ENCODE results near the gene SLC25A12. TPM values are rescaled to one million over a fixed set of nuclear protein-coding genes. Genes with fewer than 3 reads are reported as not detected.
"Not testable (repeated sequence)": the region's sequence is repeated elsewhere in the genome, so short reads cannot be mapped to it uniquely, and the experiment has no call there.

The SLC25A12 gene
- total RNA-seq, 1 experiment from 2014 or later: 17.8 TPM

DNA sequence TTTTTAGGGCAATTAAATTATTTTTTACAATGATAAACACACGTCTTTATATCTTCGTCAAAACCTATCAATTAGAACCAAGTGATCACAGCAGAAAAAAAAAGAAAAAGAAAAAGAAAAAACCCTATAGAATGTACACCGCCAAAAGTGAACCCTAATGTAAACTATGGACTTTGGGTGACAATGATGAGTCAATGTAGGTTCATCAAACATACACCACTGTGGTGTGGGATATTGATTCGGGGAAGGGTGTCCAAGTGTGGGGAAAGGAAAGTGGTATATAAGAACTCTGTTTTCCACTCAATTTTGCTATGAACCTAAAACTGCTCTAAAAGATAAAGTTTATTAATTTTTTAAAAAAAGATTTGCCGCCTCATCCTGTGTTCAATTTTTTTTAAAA is 121.7 kb downstream of the SLC25A12 start:
- Mint-ChIP-seq H3K4me1 (ENCODE audit: low read depth, unreplicated experiment) (no peaks in the 10 kb centered on the region), H3K9me3 (ENCODE audit: low read depth, unreplicated experiment) (peaks cover 5% of the 10 kb centered on the region), H3K36me3 (ENCODE audit: insufficient read depth, unreplicated experiment) (peaks cover 7% of the 10 kb centered on the region), H3K27ac (ENCODE audit: unreplicated experiment) (no peak overlapping the region), H3K27me3 (ENCODE audit: unreplicated experiment) (no peaks in the 10 kb centered on the region), H3K4me3 (ENCODE audit: low read depth, unreplicated experiment) (no peak overlapping the region)
- CTCF ChIA-PET: interaction anchor here (0.6 kb wide), 1 partner anchor 68 kb away, joined by 3 read pairs; no protein-coding TSS in a partner anchor
- TF ChIP-seq, protein P1, sequence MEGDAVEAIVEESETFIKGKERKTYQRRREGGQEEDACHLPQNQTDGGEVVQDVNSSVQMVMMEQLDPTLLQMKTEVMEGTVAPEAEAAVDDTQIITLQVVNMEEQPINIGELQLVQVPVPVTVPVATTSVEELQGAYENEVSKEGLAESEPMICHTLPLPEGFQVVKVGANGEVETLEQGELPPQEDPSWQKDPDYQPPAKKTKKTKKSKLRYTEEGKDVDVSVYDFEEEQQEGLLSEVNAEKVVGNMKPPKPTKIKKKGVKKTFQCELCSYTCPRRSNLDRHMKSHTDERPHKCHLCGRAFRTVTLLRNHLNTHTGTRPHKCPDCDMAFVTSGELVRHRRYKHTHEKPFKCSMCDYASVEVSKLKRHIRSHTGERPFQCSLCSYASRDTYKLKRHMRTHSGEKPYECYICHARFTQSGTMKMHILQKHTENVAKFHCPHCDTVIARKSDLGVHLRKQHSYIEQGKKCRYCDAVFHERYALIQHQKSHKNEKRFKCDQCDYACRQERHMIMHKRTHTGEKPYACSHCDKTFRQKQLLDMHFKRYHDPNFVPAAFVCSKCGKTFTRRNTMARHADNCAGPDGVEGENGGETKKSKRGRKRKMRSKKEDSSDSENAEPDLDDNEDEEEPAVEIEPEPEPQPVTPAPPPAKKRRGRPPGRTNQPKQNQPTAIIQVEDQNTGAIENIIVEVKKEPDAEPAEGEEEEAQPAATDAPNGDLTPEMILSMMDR (IDR thresholded peaks at IDR 0.05; ENCODE audit: unreplicated experiment): no peak
- DNase-seq: no peak
- intact Hi-C loops (cut with micrococcal nuclease; ENCODE audit: unreplicated experiment): no loop called here
- no TSS peak for BruUV-seq (replicated peaks)

DNA sequence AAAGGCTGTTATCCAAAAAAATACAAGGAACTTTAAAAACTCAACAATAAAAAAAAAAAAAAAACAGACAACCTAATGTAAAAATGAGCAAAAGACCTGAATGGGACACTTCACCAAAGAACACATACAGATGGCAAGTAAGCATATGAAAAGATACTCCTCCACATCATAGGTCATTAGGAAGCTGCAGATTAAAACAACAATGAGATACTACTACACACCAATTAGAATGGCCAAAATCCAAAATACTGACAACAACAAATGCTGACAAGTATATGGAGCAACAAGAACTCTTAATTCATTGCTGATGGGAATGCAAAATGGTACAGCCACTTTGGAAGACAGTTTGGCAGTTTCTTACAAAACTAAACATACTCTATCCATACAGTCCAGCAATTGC is 122.6 kb downstream of the SLC25A12 start:
- intact Hi-C loops (cut with micrococcal nuclease; ENCODE audit: unreplicated experiment): no loop called here
- TF ChIP-seq, protein P1 (IDR thresholded peaks at IDR 0.05; ENCODE audit: unreplicated experiment): no peak
- no peak for DNase-seq
- Mint-ChIP-seq H3K4me1 (ENCODE audit: low read depth, unreplicated experiment) (no peaks in the 10 kb centered on the region), H3K27me3 (ENCODE audit: unreplicated experiment) (no peaks in the 10 kb centered on the region), H3K36me3 (ENCODE audit: insufficient read depth, unreplicated experiment) (peaks cover 7% of the 10 kb centered on the region), H3K9me3 (ENCODE audit: low read depth, unreplicated experiment) (peaks cover 5% of the 10 kb centered on the region), H3K4me3 (ENCODE audit: low read depth, unreplicated experiment) (no peak overlapping the region), H3K27ac (ENCODE audit: unreplicated experiment) (no peak overlapping the region)
- no TSS peak for BruUV-seq (replicated peaks)
- CTCF ChIA-PET: no interaction called here

DNA sequence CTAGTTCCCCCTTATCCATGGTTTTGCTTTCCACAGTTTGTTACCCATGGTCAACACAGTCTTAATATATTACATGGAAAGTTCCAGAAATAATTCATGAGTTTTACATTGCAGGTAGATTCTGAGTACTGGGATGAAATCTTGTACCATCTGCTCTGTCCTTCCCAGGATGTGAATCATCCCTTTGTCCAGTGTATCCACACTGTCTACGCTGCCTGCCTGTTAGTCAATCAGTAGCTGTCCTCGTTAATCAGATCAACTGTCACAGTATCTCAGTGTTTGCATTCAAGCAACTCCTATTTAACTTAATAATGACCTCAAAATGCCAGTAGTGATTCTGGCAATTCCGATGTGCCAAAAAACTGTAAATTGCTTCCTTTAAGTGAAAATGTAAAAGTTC is 130.4 kb downstream of the SLC25A12 start:
- CTCF ChIA-PET: no interaction called here
- DNase-seq: no peak
- H3K9me3 Mint-ChIP-seq (ENCODE audit: low read depth, unreplicated experiment): no peaks in the 10 kb centered on the region

DNA sequence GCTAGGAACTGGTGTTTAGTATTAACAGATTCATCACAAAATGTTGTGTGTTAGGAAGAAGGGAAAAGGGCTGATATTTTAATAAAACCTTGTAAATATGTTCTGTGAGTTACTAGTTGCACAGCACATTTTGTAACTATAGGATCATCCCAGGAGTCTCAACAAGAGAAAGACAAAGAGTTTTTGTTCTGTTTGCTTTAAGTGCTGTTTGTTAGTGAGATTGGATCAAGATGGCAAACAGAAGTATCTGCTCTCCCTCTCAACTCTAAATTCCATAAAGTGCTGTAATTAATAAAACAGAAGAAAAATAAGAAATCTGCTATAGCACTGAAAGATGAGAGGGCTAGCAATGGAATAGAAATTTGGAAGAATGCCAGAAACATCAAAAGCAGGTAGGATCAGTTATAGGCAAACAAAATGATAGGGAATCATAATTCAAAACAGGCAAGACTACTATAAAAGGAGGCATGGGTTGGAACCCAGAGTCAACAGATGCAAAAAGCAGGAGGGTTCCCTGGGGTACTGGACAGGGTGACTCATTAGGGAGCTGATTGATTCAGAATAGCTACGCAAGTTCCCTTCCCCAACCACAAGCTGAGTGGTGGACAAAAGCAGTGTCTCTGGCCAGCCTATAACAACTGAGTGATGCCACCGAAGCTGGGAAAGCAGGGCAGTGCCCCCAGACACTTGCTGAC is 131.0 kb downstream of the SLC25A12 start:
- Mint-ChIP-seq H3K36me3 (ENCODE audit: insufficient read depth, unreplicated experiment) (peaks cover 10% of the 10 kb centered on the region), H3K27ac (ENCODE audit: unreplicated experiment) (no peak overlapping the region), H3K27me3 (ENCODE audit: unreplicated experiment) (no peaks in the 10 kb centered on the region), H3K9me3 (ENCODE audit: low read depth, unreplicated experiment) (no peaks in the 10 kb centered on the region), H3K4me3 (ENCODE audit: low read depth, unreplicated experiment) (no peak overlapping the region), H3K4me1 (ENCODE audit: low read depth, unreplicated experiment) (no peaks in the 10 kb centered on the region)
- CTCF ChIA-PET: no interaction called here
- no peak for DNase-seq
- no TSS peak for BruUV-seq (replicated peaks)
- intact Hi-C loops (cut with micrococcal nuclease; ENCODE audit: unreplicated experiment): no loop called here
- TF ChIP-seq, protein P1 (IDR thresholded peaks at IDR 0.05; ENCODE audit: unreplicated experiment): no peak

More for the DNA sequence above, 130.4 kb downstream of the SLC25A12 start:
- TF ChIP-seq, protein P1 (IDR thresholded peaks at IDR 0.05; ENCODE audit: unreplicated experiment): no peak
- no peaks in the 10 kb centered on the region for H3K27me3 Mint-ChIP-seq (ENCODE audit: unreplicated experiment)
- no TSS peak for BruUV-seq (replicated peaks)
- H3K4me1 Mint-ChIP-seq (ENCODE audit: low read depth, unreplicated experiment): no peaks in the 10 kb centered on the region
- H3K36me3 Mint-ChIP-seq (ENCODE audit: insufficient read depth, unreplicated experiment): peaks cover 10% of the 10 kb centered on the region
- intact Hi-C loops (cut with micrococcal nuclease; ENCODE audit: unreplicated experiment): no loop called here
- no peak overlapping the region for H3K4me3 Mint-ChIP-seq (ENCODE audit: low read depth, unreplicated experiment)
- H3K27ac Mint-ChIP-seq (ENCODE audit: unreplicated experiment): no peak overlapping the region

DNA sequence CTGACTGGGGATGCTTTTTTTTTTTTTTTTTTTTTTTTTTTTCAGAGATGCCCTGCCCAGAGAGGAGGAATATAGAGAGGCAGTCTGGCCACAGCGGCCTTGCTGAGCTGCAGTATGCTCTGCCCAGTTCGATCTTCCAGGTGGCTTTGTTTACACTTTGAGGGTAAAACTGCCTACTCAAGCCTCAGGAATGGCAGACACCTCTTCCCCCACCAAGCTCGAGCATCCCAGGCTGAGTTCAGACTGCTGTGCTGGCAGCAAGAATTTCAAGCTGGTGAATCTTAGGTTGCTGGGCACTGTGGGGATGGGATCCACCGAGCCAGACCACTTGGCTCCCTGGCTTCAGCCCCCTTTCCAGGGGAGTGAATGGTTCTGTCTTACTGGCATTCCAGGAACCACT is 132.9 kb downstream of the SLC25A12 start:
- H3K4me1 Mint-ChIP-seq (ENCODE audit: low read depth, unreplicated experiment); H3K27me3 Mint-ChIP-seq (ENCODE audit: unreplicated experiment); BruUV-seq (replicated peaks); H3K27ac Mint-ChIP-seq (ENCODE audit: unreplicated experiment); DNase-seq; intact Hi-C loops (cut with micrococcal nuclease; ENCODE audit: unreplicated experiment); H3K9me3 Mint-ChIP-seq (ENCODE audit: low read depth, unreplicated experiment); H3K4me3 Mint-ChIP-seq (ENCODE audit: low read depth, unreplicated experiment): not testable (repeated sequence)
- CTCF ChIA-PET: interaction anchor here (0.8 kb wide), 1 partner anchor 701 kb away, joined by 6 read pairs; no protein-coding TSS in a partner anchor
- peaks cover 10% of the 10 kb centered on the region for H3K36me3 Mint-ChIP-seq (ENCODE audit: insufficient read depth, unreplicated experiment)

DNA sequence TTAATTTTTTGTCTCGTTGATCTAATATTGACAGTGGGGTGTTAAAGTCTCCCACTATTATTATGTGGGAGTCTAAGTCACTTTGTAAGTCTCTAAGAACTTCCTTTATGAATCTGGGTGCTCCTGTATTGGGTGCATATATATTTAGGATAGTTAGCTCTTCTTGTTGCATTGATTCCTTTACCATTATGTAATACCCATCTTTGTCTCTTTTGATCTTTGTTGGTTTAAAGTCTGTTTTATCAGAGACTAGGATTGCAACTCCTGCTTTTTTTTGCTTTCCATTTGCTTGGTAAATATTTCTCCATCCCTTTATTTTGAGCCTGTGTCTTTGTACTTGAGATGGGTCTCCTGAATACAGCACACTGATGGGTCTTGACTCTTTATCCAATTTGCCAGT is 135.3 kb downstream of the SLC25A12 start:
- DNase-seq; H3K9me3 Mint-ChIP-seq (ENCODE audit: low read depth, unreplicated experiment); H3K27me3 Mint-ChIP-seq (ENCODE audit: unreplicated experiment); BruUV-seq (replicated peaks); H3K27ac Mint-ChIP-seq (ENCODE audit: unreplicated experiment); H3K4me3 Mint-ChIP-seq (ENCODE audit: low read depth, unreplicated experiment); intact Hi-C loops (cut with micrococcal nuclease; ENCODE audit: unreplicated experiment); H3K4me1 Mint-ChIP-seq (ENCODE audit: low read depth, unreplicated experiment); CTCF ChIA-PET: not testable (repeated sequence)
- H3K36me3 Mint-ChIP-seq (ENCODE audit: insufficient read depth, unreplicated experiment): peaks cover 10% of the 10 kb centered on the region

Measured in Calu3 (cell line).